Tibial nerve (tissue), 4 donors: ENCODE measurements around the gene PHRF1. TPM values are rescaled to one million over a fixed set of nuclear protein-coding genes. Genes with fewer than 3 reads are reported as not detected.

Experiments used
- DNase-seq, 2 donors: peaks; one replicate each; pipeline ENCODE4 v3.0.0-alpha.2; 2019; ENCODE audit warnings: low spot score in 2 of 2
- H3K27ac ChIP-seq, 4 donors: fragments of 200-600 bp; sonication (generic) in 3 of 4; one replicate each; pipeline ENCODE4 v1.5.1; 2017 to 2019; ENCODE audit warnings: mild to moderate bottlenecking in 1 of 4
- H3K27me3 ChIP-seq, 2 donors: fragments of 200-600 bp; sonication (generic) in 1 of 2; one replicate each; pipeline versions ENCODE4 v1.5.1 to v1.6.0; 2017 to 2019
- H3K36me3 ChIP-seq, 3 donors: fragments of 200-600 bp; sonication (generic); one replicate each; pipeline ENCODE4 v1.5.1; 2018 to 2019
- H3K4me1 ChIP-seq, 4 donors: fragments of 200-600 bp; sonication (generic) in 3 of 4; one replicate each; pipeline ENCODE4 v1.5.1; 2017 to 2019
- H3K4me3 ChIP-seq, 4 donors: fragments of 200-600 bp; sonication (generic) in 3 of 4; one replicate each; pipeline ENCODE4 v1.5.1; 2017 to 2019; ENCODE audit warnings: mild to moderate bottlenecking in 1 of 4, moderate library complexity in 1 of 4
- H3K9me3 ChIP-seq, 4 donors: fragments of 200-600 bp; sonication (generic) in 3 of 4; one replicate each; pipeline ENCODE4 v1.5.1; 2017 to 2019
- EP300 ChIP-seq, 2 donors: sonication (generic); formaldehyde crosslinking; IDR thresholded peaks; one replicate each; pipeline ENCODE4 v1.6.1; 2017; ENCODE audit warnings: antibody characterized with exemption in 2 of 2, mild to moderate bottlenecking in 1 of 2
- POLR2A ChIP-seq, 2 donors: fragments of 450-650 bp; IDR thresholded peaks; one replicate each; pipeline ENCODE4 v1.6.1; 2017; ENCODE audit warnings: antibody characterized with exemption in 2 of 2, mild to moderate bottlenecking in 2 of 2, moderate library complexity in 2 of 2
- WGBS, 2 donors: methylation state at CpG; one replicate each; pipeline ENCODE4 v1.1.5; 2018; 5-methylcytosine and 5-hydroxymethylcytosine counted together
- total RNA-seq, 4 donors: library from RNA; depleted of rRNA; stranded (reverse); fragments of >200 nt; gene quantifications; one replicate each; pipeline ENCODE4 v1.1.0, GENCODE V29; 2016
- TF ChIP-seq, protein P1 (sequence below), 5 experiments: fragments of 200-600 bp in 3 of 5; fragments of 450-650 bp in 2 of 5; sonication (generic) in 3 of 5; IDR thresholded peaks; one replicate each; pipeline ENCODE4 v1.5.1; 2016 to 2019; ENCODE audit warnings: antibody characterized with exemption in 5 of 5, mild to moderate bottlenecking in 3 of 5, moderate library complexity in 2 of 5

The PHRF1 gene
- total RNA-seq, 4 donors from 2014 or later = 27.1 to 49.2 (median 34.9) TPM

DNA sequence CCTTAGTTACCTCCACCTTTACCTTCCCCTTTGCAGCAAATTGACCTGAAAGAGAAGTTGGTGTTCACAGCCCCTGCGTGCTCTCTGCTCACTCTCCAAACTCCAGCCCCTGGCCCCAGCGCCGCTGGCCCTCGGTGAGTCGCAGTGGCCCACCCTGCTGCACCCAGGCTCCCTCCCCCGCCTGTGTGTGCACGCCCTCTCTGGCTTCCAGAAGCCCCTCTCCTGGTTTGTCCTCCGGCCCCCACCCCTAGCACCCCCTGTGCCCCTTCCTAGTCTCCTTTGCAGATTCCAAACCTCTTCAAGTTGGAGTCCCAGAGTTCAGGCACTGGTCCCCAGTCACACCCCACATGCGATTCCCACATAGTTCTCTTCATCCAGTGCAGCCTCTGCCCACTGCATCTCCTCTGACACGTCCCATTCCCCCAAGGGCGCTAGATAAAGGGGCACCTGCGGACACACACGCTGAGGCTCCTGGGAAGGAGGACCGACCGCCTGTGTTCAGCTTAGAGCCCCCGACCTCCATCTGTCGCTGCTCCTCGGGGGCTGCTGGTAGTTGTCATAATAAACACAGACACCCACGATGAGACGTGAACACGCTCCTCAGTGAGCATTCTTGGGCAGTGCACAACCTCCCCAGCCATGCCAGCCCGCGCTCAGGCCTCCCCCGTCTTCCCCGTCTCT, 1.5 kb upstream of the PHRF1 start:
- WGBS, 2 donors = 28 to 30% methylated on average over 25 of the region's 25 CpGs
- Histone ChIP-seq H3K27ac (peak overlapping the region in 2 of 4 donors; percentile 74 to 85), H3K9me3 (no peaks in the 10 kb centered on the region), H3K4me1 (peaks cover 0 to 43% (median 32%) of the 10 kb centered on the region in 4 donors), H3K27me3 (no peaks in the 10 kb centered on the region), H3K4me3 (peak overlapping the region; percentile 43 to 96 (median 81)), H3K36me3 (peaks cover 0 to 4% (median 0%) of the 10 kb centered on the region in 3 donors)
- TF ChIP-seq, protein P1, sequence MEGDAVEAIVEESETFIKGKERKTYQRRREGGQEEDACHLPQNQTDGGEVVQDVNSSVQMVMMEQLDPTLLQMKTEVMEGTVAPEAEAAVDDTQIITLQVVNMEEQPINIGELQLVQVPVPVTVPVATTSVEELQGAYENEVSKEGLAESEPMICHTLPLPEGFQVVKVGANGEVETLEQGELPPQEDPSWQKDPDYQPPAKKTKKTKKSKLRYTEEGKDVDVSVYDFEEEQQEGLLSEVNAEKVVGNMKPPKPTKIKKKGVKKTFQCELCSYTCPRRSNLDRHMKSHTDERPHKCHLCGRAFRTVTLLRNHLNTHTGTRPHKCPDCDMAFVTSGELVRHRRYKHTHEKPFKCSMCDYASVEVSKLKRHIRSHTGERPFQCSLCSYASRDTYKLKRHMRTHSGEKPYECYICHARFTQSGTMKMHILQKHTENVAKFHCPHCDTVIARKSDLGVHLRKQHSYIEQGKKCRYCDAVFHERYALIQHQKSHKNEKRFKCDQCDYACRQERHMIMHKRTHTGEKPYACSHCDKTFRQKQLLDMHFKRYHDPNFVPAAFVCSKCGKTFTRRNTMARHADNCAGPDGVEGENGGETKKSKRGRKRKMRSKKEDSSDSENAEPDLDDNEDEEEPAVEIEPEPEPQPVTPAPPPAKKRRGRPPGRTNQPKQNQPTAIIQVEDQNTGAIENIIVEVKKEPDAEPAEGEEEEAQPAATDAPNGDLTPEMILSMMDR (IDR thresholded peaks at IDR 0.05) = no peak
- no peak for TF ChIP-seq POLR2A (IDR thresholded peaks at IDR 0.05)
- no peak for TF ChIP-seq EP300 (IDR thresholded peaks at IDR 0.05)
- DNase-seq = no peak

DNA sequence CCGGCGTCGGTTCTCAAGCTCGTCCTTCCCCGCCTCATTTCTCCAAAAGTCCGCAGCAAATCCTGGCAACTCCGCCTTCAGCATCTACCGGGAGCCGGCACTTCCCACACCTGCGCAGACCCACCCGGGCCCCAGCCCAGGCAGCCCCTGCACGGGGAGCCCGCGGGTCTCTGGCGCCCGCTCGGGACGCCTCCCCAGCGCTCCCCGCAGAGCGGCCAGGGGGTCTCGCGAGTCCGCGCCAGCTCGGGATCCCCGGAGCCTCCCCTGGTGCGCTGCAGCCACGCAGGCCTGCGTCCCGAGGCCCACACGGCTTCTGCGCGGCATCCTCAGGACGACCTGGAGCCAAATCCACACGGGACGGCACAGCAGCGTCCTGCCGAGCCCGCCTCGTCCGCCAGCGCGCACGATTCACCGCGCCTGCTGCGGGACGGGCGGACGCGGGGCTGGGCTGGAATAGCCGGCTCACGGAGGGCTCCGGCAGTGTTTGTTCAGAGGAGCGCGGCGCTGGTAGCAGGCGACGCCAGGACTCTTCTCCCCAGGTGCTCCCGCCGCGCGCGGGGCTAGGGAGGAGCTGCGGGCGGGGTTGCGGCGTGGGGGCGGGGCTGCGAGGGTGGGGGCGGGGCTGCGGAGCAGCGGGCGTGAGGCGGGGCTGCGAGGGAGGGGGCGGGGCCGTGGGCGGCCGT, 816 bp upstream of the PHRF1 start:
- peaks cover 0 to 50% (median 36%) of the 10 kb centered on the region in 4 donors for H3K4me1 ChIP-seq

DNA sequence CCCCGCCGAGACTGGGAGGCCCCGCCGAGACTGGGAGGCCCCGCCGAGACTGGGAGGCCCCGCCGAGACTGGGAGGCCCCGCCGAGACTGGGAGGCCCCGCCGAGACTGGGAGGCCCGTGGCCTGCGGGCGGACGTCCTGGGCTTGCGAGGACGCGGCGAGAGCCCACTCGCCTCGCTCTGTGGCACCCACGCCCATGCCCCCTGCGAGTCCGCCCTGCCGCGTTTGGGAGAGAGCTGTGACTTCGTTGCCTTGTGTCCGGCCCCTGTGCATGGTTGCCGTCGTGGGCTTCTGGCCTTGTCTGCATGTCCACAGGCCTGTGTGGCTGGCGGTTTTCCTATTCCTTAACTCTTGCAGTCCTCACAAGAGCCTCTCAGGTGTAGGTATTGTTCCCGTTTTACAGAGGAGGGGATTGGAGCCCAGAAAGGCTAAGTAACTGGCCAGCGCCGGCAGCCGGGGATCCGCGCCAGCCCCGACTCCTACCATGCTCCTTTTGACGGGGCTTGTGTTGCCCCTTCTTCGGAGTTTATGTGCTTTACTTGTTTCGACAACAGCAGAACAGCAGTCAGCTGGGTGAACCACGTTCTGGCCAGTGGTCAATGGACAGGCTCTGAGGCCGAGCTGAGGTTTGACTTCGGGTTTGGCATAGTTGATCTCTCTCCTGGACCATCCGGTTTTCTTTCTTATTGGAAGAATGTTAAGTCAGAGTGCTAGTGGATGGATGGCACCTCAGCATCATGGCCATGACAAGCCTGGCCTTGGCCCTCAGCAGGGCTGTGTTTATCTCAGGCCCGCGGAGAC, 741 bp downstream of the PHRF1 start:
- no peak for TF ChIP-seq POLR2A (IDR thresholded peaks at IDR 0.05)
- no peak for TF ChIP-seq EP300 (IDR thresholded peaks at IDR 0.05)
- TF ChIP-seq, protein P1 (IDR thresholded peaks at IDR 0.05) = no peak
- Histone ChIP-seq H3K4me3 (peak overlapping the region; percentile 58 to 97 (median 88)), H3K36me3 (peaks cover 0 to 11% (median 0%) of the 10 kb centered on the region in 3 donors), H3K4me1 (peaks cover 0 to 61% (median 37%) of the 10 kb centered on the region in 4 donors), H3K27me3 (no peaks in the 10 kb centered on the region), H3K9me3 (no peaks in the 10 kb centered on the region), H3K27ac (peak overlapping the region; percentile 28 to 96 (median 78))
- no peak for DNase-seq
- WGBS, 2 donors = 8 to 10% methylated on average over 19 to 25 of the region's 48 CpGs

More for the DNA sequence above, 816 bp upstream of the PHRF1 start:
- DNase-seq = no peak
- Histone ChIP-seq H3K27me3 (no peaks in the 10 kb centered on the region), H3K9me3 (no peaks in the 10 kb centered on the region), H3K36me3 (peaks cover 0 to 4% (median 0%) of the 10 kb centered on the region in 3 donors), H3K27ac (peak overlapping the region; percentile 21 to 85 (median 70)), H3K4me3 (peak overlapping the region; percentile 43 to 96 (median 81))
- TF ChIP-seq POLR2A (IDR thresholded peaks at IDR 0.05) (peak in 1 of 2 donors; percentile 36), EP300 (IDR thresholded peaks at IDR 0.05) (no peak)
- TF ChIP-seq, protein P1 (IDR thresholded peaks at IDR 0.05) = no peak
- WGBS, 2 donors = 2 to 3% methylated on average over 11 to 44 of the region's 81 CpGs

DNA sequence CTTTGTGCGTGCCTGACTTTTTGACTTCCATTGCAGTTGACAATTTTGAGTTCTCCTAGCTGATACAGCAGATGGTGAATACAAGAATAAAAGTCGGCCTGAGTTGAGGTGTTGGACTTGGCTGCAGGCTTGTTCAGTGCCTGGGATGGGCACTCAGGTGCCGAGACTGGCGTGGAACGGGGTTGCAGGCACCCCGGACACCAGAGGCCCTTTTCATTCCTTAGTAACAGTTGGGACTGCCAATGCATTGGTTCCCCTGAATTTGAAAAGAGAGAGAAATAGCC, 1.3 kb downstream of the PHRF1 start:
- Histone ChIP-seq H3K36me3 (peaks cover 0 to 16% (median 0%) of the 10 kb centered on the region in 3 donors), H3K9me3 (no peaks in the 10 kb centered on the region), H3K27me3 (no peaks in the 10 kb centered on the region), H3K4me3 (peak overlapping the region; percentile 58 to 97 (median 88)), H3K4me1 (peaks cover 0 to 61% (median 37%) of the 10 kb centered on the region in 4 donors), H3K27ac (no peak overlapping the region)
- DNase-seq = no peak
- WGBS, 2 donors = 56 to 75% methylated on average over 6 of the region's 6 CpGs
- no peak for TF ChIP-seq EP300 (IDR thresholded peaks at IDR 0.05)
- TF ChIP-seq, protein P1 (IDR thresholded peaks at IDR 0.05) = no peak
- TF ChIP-seq POLR2A (IDR thresholded peaks at IDR 0.05) = no peak
